GM12892 (cell line): Measurements from ENCODE around the gene VMP1.

Experiments
- POLR2A ChIP-seq: IDR thresholded peaks from 2 replicates; pipeline ENCODE4 v1.6.1; 2011; ENCODE audit warnings: low read depth, low read length, control low read depth
- POLR2AphosphoS5 ChIP-seq: IDR thresholded peaks from 2 replicates; pipeline ENCODE4 v1.6.1; 2011; ENCODE audit warnings: low read depth, low read length, control low read depth
- TAF1 ChIP-seq: IDR thresholded peaks from 2 replicates; pipeline ENCODE4 v1.6.1; 2011; ENCODE audit warnings: low read depth, mild to moderate bottlenecking, control low read depth, low read length, borderline replicate concordance

DNA sequence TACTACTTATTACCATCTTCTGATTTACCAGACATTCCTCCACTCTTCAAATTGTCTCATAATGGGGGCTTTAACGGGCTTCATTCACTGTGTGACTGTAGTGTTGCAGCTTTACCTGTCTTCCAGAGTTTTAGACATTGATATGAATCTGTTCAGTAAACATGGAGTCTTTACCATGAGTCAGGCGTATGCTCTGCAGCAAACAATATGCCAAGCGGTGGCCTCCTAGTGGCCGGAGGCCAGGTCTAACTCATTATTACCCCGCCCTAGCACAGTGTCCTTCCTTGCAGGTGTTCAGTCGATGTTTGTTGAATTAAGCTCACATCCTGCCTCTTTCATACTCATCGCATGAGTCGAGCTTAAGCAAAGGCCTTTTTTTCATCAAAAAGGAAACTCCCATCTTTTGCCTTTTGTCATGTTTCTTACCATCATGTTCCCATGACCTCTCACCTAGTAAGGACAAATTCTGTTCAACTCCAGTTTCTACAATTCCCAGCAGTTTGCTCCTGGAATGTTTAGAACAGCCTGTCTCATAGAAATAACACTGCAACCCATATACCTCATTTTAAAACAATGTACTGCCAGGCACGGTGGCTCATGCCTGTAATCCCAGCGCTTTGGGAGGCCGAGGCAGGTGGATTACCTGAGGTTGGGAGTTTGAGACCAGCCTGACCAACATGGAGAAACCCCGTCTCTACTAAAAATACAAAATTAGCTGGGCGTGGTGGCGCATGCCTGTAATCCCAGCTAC, 145.9 kb downstream of the VMP1 start:
- TF ChIP-seq POLR2A (no peak), POLR2AphosphoS5 (no peak), TAF1 (no peak)
